Peyer's patch (tissue), 4 donors: ENCODE results near the gene COX5B.
"Not testable (repeated sequence)": the region's sequence is repeated elsewhere in the genome, so short reads cannot be mapped to it uniquely, and the experiment has no call there.

Source experiments
- CTCF ChIP-seq, 6 experiments: fragments of 450-650 bp in 4 of 6; fragments of 200-600 bp in 2 of 6; sonication (generic) in 1 of 6; IDR thresholded peaks; one replicate each; pipeline ENCODE4 v1.5.1; 2017 to 2019; ENCODE audit warnings: antibody characterized with exemption in 6 of 6, mild to moderate bottlenecking in 3 of 6, moderate library complexity in 1 of 6
- POLR2A ChIP-seq, 2 donors: fragments of 450-650 bp; IDR thresholded peaks; one replicate each; pipeline ENCODE4 v1.5.1; 2017; ENCODE audit warnings: antibody characterized with exemption in 2 of 2, mild to moderate bottlenecking in 2 of 2, moderate library complexity in 2 of 2

GRCh38 chr2:97611895-97612294 lies 34.0 kb upstream of the COX5B start:
- TF ChIP-seq CTCF, POLR2A (IDR thresholded peaks at IDR 0.05): not testable (repeated sequence)
